NT2/D1 (cell line): ENCODE measurements around the gene AHCYL2.

Experiments
- YY1 ChIP-seq: IDR thresholded peaks from 2 replicates; pipeline ENCODE4 v1.6.1; 2011; ENCODE audit not compliant: insufficient read length, insufficient read depth
- ZNF274 ChIP-seq: IDR thresholded peaks from 2 replicates; pipeline ENCODE4 v1.6.1; 2011; ENCODE audit warnings: mild to moderate bottlenecking, low read depth, low read length

- TF ChIP-seq YY1 (no peak), ZNF274 (no peak)
Measured at GRCh38 chr7:129308047-129308446, 83.2 kb downstream of the AHCYL2 start.
